HG03135 (cell line): Measurements from ENCODE around the gene TMEM14A.

ENCODE experiments used
- ATAC-seq: cut with Tn5 transposase; IDR thresholded peaks from one replicate; pipeline ENCODE4 v1.9.1; 2021; ENCODE audit warnings: mild to moderate bottlenecking, moderate library complexity; ENCODE audit not compliant: unreplicated experiment

The TMEM14A gene

DNA sequence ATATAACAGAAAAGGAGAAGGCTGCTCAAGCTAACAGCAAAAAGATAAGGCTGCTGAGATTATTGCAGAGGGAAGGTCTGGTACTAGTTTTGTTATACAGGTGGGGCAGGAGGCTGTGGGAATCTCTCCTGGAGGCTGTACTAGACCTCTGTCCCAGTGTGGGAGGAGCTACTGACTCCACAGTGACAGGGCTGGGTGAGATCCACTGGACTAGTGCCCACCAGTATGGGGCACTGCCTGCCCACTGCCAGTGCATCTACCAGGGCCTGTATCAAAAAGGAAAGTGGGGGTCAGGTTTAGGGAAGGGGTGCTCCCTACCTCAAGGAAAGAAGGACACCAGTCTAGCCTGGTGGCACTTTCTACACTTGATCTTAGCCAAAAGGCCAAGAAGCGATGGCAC lies 62.3 kb downstream of the TMEM14A start:
- no peak for ATAC-seq

- ATAC-seq, result no peak
Observed at GRCh38 chr6:52734072-52734471, 63.2 kb downstream of the TMEM14A start.

- ATAC-seq, result no peak
Observed at GRCh38 chr6:52735071-52735470, 64.2 kb downstream of the TMEM14A start.

DNA sequence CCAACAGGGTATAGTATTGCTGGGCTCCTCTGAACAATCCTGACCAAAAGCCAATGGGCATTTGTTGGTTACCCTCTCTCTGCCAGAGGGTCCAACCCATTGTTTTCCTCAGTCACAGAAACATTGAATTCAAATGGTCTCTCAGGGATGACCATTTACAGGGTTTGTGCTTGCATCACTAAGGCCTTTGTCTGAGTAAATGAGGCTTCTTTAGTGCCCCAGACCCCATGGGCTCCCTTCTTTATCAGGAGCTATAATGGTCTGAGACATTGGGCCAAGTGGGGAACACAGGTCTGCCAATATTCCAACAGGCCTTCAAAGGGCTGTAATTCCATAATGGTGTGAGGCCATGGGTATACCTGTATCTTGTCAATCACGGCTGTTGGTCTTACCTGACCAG lies 65.2 kb downstream of the TMEM14A start:
- no peak for ATAC-seq
